DND-41 (cell line): ENCODE results near the gene ZEB1.

Experiments used
- CTCF ChIP-seq: IDR thresholded peaks from 2 replicates; pipeline ENCODE4 v1.5.1; 2012; ENCODE audit warnings: borderline replicate concordance, low read length, moderate library complexity, mild to moderate bottlenecking; ENCODE audit not compliant: poor library complexity, severe bottlenecking; ENCODE audit errors: extremely low read depth
- EZH2 ChIP-seq: IDR thresholded peaks from 3 replicates; pipeline ENCODE4 v1.6.1; 2012; ENCODE audit warnings: borderline replicate concordance, low read depth, mild to moderate bottlenecking, moderate library complexity, low read length, inconsistent platforms; ENCODE audit not compliant: severe bottlenecking

GRCh38 chr10:31390804-31391203 lies 71.8 kb downstream of the ZEB1 start:
- TF ChIP-seq CTCF = no peak
- TF ChIP-seq EZH2 = no peak
